Lung (tissue), 12 donors: ENCODE measurements around the gene DTNBP1. TPM values are rescaled to one million over a fixed set of nuclear protein-coding genes. Genes with fewer than 3 reads are reported as not detected.

Source experiments
- ATAC-seq: fragments of 200-7000 bp; cut with Tn5 transposase; one replicate; pipeline ENCODE4 v1.9.1; 2020; ENCODE audit warnings: moderate number of reproducible peaks; ENCODE audit not compliant: insufficient read depth, low FRiP score
- DNase-seq, 3 donors: peaks; one replicate each; pipeline ENCODE4 v3.0.0-alpha.2; 2013 to 2017
- H3K27ac ChIP-seq, 2 donors: one replicate each; pipeline ENCODE4 v1.5.1; 2013; ENCODE audit warnings: mild to moderate bottlenecking in 2 of 2, moderate library complexity in 2 of 2, control low read depth in 1 of 2, inconsistent platforms in 1 of 2, low read depth in 1 of 2, low read length in 1 of 2
- H3K27me3 ChIP-seq, 3 donors: one replicate each; pipeline ENCODE4 v1.5.1; 2013; ENCODE audit warnings: low read length in 2 of 3; ENCODE audit not compliant: control insufficient read depth in 3 of 3, insufficient read depth in 3 of 3
- H3K36me3 ChIP-seq, 4 donors: one replicate each; pipeline ENCODE4 v1.5.1; 2013; ENCODE audit warnings: low read length in 4 of 4, mild to moderate bottlenecking in 1 of 4, moderate library complexity in 1 of 4; ENCODE audit not compliant: control insufficient read depth in 4 of 4, insufficient read depth in 4 of 4
- H3K4me1 ChIP-seq, 5 donors: one replicate each; pipeline ENCODE4 v1.5.1; 2013; ENCODE audit warnings: low read length in 5 of 5, mild to moderate bottlenecking in 2 of 5, moderate library complexity in 1 of 5; ENCODE audit not compliant: control insufficient read depth in 5 of 5, insufficient read depth in 5 of 5
- H3K4me3 ChIP-seq: one replicate; pipeline ENCODE4 v1.5.1; 2013; ENCODE audit warnings: mild to moderate bottlenecking, control low read depth, moderate library complexity
- H3K9ac ChIP-seq, 2 donors: one replicate each; pipeline ENCODE4 v1.5.1; 2013; ENCODE audit warnings: low read length in 2 of 2, control low read depth in 1 of 2; ENCODE audit not compliant: insufficient read depth in 1 of 2
- H3K9me3 ChIP-seq, 4 donors: one replicate each; pipeline ENCODE4 v1.5.1; 2013; ENCODE audit warnings: low read length in 3 of 4, mild to moderate bottlenecking in 1 of 4, moderate library complexity in 1 of 4; ENCODE audit not compliant: control insufficient read depth in 4 of 4, insufficient read depth in 3 of 4
- WGBS, 2 donors: extraction: QIAGEN DNeasy Blood & Tissue Kit; methylation state at CpG; one replicate each; pipeline ENCODE4 v1.1.7; 2013; 5-methylcytosine and 5-hydroxymethylcytosine counted together
- polyA plus RNA-seq, 2 donors: library from polyadenylated mRNA; stranded (reverse); fragments of 200-250 nt; gene quantifications; one replicate each; pipeline ENCODE4 v1.2.1, GENCODE V29; 2013
- total RNA-seq, 2 donors: library from RNA; depleted of rRNA in 1 of 2; stranded (reverse); fragments of >200 nt in 1 of 2; gene quantifications; one replicate each; pipeline ENCODE4 v1.2.1, GENCODE V29; 2014 to 2021
- TF ChIP-seq, protein P1 (sequence below): IDR thresholded peaks from 2 replicates; pipeline ENCODE4 v1.5.1; 2012; ENCODE audit warnings: mild to moderate bottlenecking; ENCODE audit errors: control extremely low read depth, extremely low read depth
- donor health status: control.
- donor health status: control.
- donor health status: Bipolar disorder and iron deficiency.
- donor health status: healthy.
- donor health status: DM: yes; HTN: yes; CAD: no.

Gene DTNBP1
- total and polyA plus RNA-seq, 4 donors: 9.9 to 23.9 (median 20.5) TPM

DNA sequence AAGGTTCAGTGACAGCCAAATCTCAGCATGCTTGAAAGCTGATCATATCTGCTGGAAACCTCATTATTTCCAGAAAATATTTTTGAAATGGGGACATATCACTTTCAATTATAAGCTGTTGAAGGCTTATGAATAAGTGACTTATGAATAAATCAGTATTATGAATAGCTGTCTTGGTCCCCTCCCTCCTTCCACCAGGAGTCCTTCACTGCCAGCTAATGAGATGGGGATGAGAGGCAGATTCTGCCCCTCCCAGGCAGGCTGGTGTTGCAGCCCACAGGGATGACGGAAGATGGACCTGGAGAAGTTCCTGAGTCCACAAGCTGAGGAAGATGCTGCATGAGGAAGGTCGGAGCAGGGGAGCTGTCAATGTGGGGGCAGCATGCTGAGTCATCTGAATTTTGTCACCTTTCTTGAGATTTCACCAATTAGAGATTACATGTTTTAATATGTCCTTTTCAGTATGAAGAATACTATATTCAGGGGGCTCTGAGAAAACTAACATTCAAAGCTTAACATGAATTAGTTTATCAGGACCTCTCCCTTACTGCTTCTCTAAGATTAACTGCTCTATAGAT is 112.2 kb downstream of the DTNBP1 start:
- DNase-seq (no peak), ATAC-seq (no peak)
- WGBS, 2 donors: 50 to 66% methylated on average over 2 of the region's 2 CpGs
- peaks cover 0 to 2% (median 0%) of the 10 kb centered on the region in 4 donors for H3K9me3 ChIP-seq
- no peaks in the 10 kb centered on the region for H3K36me3 ChIP-seq
- no peaks in the 10 kb centered on the region for H3K27me3 ChIP-seq
- H3K27ac ChIP-seq: no peak overlapping the region
- no peak overlapping the region for H3K9ac ChIP-seq
- H3K4me1 ChIP-seq: peaks cover 5 to 32% (median 12%) of the 10 kb centered on the region in 5 donors
- TF ChIP-seq, protein P1, sequence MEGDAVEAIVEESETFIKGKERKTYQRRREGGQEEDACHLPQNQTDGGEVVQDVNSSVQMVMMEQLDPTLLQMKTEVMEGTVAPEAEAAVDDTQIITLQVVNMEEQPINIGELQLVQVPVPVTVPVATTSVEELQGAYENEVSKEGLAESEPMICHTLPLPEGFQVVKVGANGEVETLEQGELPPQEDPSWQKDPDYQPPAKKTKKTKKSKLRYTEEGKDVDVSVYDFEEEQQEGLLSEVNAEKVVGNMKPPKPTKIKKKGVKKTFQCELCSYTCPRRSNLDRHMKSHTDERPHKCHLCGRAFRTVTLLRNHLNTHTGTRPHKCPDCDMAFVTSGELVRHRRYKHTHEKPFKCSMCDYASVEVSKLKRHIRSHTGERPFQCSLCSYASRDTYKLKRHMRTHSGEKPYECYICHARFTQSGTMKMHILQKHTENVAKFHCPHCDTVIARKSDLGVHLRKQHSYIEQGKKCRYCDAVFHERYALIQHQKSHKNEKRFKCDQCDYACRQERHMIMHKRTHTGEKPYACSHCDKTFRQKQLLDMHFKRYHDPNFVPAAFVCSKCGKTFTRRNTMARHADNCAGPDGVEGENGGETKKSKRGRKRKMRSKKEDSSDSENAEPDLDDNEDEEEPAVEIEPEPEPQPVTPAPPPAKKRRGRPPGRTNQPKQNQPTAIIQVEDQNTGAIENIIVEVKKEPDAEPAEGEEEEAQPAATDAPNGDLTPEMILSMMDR: no peak
- H3K4me3 ChIP-seq: no peak overlapping the region

DNA sequence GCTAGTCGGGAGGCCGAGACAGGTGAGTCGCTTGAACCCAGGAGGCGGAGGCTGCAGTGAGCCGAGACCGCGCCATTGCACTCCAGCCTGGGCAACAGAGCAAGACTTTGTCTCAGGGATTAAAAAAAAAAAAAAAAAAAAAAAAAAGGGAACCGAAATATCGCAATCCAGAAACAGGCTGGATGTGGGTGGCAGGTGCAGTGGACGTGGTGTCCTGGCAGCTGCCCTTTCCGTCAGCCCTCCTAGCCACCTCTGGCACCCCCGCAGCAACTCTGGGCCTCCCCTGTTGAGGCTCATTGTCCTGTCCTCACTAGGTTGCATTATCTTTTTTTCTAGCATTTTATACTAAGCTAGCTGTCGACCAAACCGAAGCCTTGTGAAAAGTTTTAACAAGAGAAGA is 113.5 kb downstream of the DTNBP1 start:
- Histone ChIP-seq H3K4me1 (peaks cover 5 to 32% (median 12%) of the 10 kb centered on the region in 5 donors), H3K27me3 (no peaks in the 10 kb centered on the region), H3K36me3 (no peaks in the 10 kb centered on the region), H3K4me3 (no peak overlapping the region), H3K9me3 (peaks cover 0 to 2% (median 0%) of the 10 kb centered on the region in 4 donors), H3K27ac (no peak overlapping the region), H3K9ac (no peak overlapping the region)
- TF ChIP-seq, protein P1: no peak
- 83 to 87% methylated on average over 13 to 14 of the region's 14 CpGs for WGBS, 2 donors
- ATAC-seq (no peak), DNase-seq (no peak)

GRCh38 chr6:15547400-15547799 is 115.4 kb downstream of the DTNBP1 start:
- WGBS, 2 donors: 67 to 68% methylated on average over 5 of the region's 5 CpGs
- Histone ChIP-seq H3K9ac (no peak overlapping the region), H3K27me3 (no peaks in the 10 kb centered on the region), H3K9me3 (peaks cover 0 to 3% (median under 1%) of the 10 kb centered on the region in 4 donors), H3K4me1 (peaks cover 5 to 32% (median 12%) of the 10 kb centered on the region in 5 donors), H3K4me3 (no peak overlapping the region), H3K36me3 (no peaks in the 10 kb centered on the region), H3K27ac (no peak overlapping the region)
- DNase-seq (peak; percentile 16 to 86 (median 78)), ATAC-seq (no peak)
- TF ChIP-seq, protein P1: no peak

GRCh38 chr6:15546591-15546990 is 116.2 kb downstream of the DTNBP1 start:
- Histone ChIP-seq H3K4me1 (peaks cover 5 to 32% (median 12%) of the 10 kb centered on the region in 5 donors), H3K9me3 (peaks cover 0 to 3% (median under 1%) of the 10 kb centered on the region in 4 donors), H3K4me3 (no peak overlapping the region), H3K36me3 (no peaks in the 10 kb centered on the region), H3K9ac (peak overlapping the region in 1 of 2 donors; percentile 24), H3K27ac (no peak overlapping the region), H3K27me3 (no peaks in the 10 kb centered on the region)
- ATAC-seq (no peak), DNase-seq (no peak)
- WGBS, 2 donors: 92 to 96% methylated on average over 5 of the region's 5 CpGs
- TF ChIP-seq, protein P1: no peak
